HL-60 (cell line): Measurements from ENCODE around the gene INKA2.
A peak's percentile ranks its signal among the peaks of the same experiment; 100 is the strongest.

Experiments used
- DNase-seq, 2 experiments: peaks; one replicate each; pipeline ENCODE4 v3.0.0-alpha.2; 2010 to 2020; ENCODE audit warnings: low read depth in 1 of 2, low spot score in 1 of 2
- H3K27ac ChIP-seq: fragments of 250-450 bp; sonication (Bioruptor Pico); replicated peaks from 2 replicates; pipeline ENCODE4 v1.5.1; 2020; ENCODE audit warnings: mild to moderate bottlenecking, moderate library complexity
- H3K27me3 ChIP-seq: fragments of 250-450 bp; sonication (Bioruptor Pico); 2 replicates; pipeline ENCODE4 v1.5.1; 2021; ENCODE audit warnings: mild to moderate bottlenecking, moderate library complexity; ENCODE audit not compliant: insufficient read depth, poor library complexity, severe bottlenecking
- H3K4me3 ChIP-seq: replicated peaks from 2 replicates; pipeline ENCODE4 v1.5.1; 2011; ENCODE audit warnings: mild to moderate bottlenecking, control low read depth, low read length; ENCODE audit not compliant: insufficient read depth
- CTCF ChIP-seq: IDR thresholded peaks from one replicate; pipeline ENCODE4 v1.5.1; 2011; ENCODE audit warnings: low read length, control low read depth, inconsistent platforms; ENCODE audit not compliant: insufficient read depth
- GABPA ChIP-seq: IDR thresholded peaks from 2 replicates; pipeline ENCODE4 v1.6.1; 2012; ENCODE audit warnings: low read depth
- POLR2AphosphoS5 ChIP-seq: IDR thresholded peaks from 2 replicates; pipeline ENCODE4 v1.6.1; 2012; ENCODE audit warnings: low read depth
- SPI1 ChIP-seq: IDR thresholded peaks from 2 replicates; pipeline ENCODE4 v1.6.1; 2012; ENCODE audit warnings: low read depth, mild to moderate bottlenecking, borderline replicate concordance
- TF ChIP-seq, protein P1 (sequence below): IDR thresholded peaks from 2 replicates; pipeline ENCODE4 v1.6.1; 2012; ENCODE audit warnings: low read depth; ENCODE audit not compliant: insufficient replicate concordance

The INKA2 gene

DNA sequence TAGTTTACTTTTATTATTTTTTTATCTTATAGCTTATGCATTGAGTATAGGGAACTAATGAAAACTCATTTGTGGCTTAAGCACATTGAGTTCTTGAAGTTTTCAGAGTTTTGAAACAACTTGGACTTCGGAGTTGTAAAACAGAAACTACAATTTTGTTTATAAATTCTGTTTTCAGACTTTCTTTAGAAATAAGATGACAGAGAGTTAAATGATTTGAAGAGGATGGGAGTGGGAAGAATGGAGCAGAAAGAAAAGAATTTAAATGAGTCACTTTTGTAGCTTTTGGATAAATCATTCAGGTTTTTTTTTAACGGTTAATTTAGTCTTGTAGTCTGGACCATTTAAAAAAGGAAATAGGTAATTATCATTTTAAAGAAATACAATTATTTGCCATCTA is 32.3 kb downstream of the INKA2 start:
- Histone ChIP-seq H3K27me3 (no peaks in the 10 kb centered on the region), H3K4me3 (no peak overlapping the region), H3K27ac (no peak overlapping the region)
- no peak for DNase-seq
- TF ChIP-seq SPI1: no peak
- TF ChIP-seq GABPA: no peak
- TF ChIP-seq CTCF: no peak
- TF ChIP-seq, protein P1, sequence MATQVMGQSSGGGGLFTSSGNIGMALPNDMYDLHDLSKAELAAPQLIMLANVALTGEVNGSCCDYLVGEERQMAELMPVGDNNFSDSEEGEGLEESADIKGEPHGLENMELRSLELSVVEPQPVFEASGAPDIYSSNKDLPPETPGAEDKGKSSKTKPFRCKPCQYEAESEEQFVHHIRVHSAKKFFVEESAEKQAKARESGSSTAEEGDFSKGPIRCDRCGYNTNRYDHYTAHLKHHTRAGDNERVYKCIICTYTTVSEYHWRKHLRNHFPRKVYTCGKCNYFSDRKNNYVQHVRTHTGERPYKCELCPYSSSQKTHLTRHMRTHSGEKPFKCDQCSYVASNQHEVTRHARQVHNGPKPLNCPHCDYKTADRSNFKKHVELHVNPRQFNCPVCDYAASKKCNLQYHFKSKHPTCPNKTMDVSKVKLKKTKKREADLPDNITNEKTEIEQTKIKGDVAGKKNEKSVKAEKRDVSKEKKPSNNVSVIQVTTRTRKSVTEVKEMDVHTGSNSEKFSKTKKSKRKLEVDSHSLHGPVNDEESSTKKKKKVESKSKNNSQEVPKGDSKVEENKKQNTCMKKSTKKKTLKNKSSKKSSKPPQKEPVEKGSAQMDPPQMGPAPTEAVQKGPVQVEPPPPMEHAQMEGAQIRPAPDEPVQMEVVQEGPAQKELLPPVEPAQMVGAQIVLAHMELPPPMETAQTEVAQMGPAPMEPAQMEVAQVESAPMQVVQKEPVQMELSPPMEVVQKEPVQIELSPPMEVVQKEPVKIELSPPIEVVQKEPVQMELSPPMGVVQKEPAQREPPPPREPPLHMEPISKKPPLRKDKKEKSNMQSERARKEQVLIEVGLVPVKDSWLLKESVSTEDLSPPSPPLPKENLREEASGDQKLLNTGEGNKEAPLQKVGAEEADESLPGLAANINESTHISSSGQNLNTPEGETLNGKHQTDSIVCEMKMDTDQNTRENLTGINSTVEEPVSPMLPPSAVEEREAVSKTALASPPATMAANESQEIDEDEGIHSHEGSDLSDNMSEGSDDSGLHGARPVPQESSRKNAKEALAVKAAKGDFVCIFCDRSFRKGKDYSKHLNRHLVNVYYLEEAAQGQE: no peak
- TF ChIP-seq POLR2AphosphoS5: no peak

DNA sequence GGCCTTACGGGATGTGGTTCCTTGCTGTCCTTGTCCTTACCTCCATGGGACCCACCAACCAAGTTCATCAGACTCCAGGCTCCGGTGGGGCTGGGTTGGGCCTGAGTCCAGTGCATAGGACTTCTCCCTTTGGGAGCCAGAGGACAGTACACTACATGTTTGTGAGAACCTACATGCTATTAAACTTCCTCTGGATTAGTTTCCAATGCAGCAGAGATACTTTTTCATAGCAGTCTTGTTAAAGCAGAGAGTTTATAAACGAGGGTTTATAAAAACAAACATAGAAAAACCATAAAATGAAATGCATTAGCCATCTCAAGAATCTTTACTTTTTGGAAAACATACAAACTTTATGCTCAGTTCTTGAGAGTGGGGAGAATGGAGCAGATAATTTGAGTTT is 33.4 kb downstream of the INKA2 start:
- H3K4me3 ChIP-seq: no peak overlapping the region
- no peak for DNase-seq
- TF ChIP-seq POLR2AphosphoS5: no peak
- no peak overlapping the region for H3K27ac ChIP-seq
- H3K27me3 ChIP-seq: no peaks in the 10 kb centered on the region

- Histone ChIP-seq H3K27me3 (no peaks in the 10 kb centered on the region), H3K4me3 (no peak overlapping the region), H3K27ac (0 out of 2 replicates have a peak overlapping the region, but pooled peaks have one; percentile 8)
- no peak for TF ChIP-seq CTCF
- TF ChIP-seq POLR2AphosphoS5: no peak
- TF ChIP-seq, protein P1: no peak
- TF ChIP-seq SPI1: no peak
- no peak for TF ChIP-seq GABPA
- DNase-seq: no peak
These were observed 34.4 kb downstream of the INKA2 start for GRCh38 chr1:111704776-111705175.

DNA sequence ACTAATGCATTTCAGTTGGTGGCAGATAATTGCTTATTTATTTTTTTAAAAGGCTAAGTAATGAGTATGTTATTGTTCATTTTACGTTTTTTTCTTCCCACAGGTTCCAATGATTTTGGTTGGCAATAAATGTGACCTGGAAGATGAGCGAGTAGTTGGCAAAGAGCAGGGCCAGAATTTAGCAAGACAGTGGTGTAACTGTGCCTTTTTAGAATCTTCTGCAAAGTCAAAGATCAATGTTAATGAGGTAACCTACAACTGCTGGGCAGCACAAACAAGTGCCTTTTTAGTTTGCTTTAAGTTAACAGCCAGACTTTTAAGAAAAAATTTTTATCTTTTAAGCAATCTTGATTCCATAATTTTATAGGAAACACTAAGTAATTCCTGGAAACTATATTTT is 35.0 kb downstream of the INKA2 start:
- no peak overlapping the region for H3K27ac ChIP-seq
- TF ChIP-seq POLR2AphosphoS5: no peak
- no peak for TF ChIP-seq CTCF
- TF ChIP-seq, protein P1: no peak
- no peak for TF ChIP-seq SPI1
- TF ChIP-seq GABPA: no peak
- DNase-seq: peak in 1 of 2 experiments; percentile 14
- no peak overlapping the region for H3K4me3 ChIP-seq
- H3K27me3 ChIP-seq: no peaks in the 10 kb centered on the region
